ENCODE results near the gene ARID1B.

The ARID1B gene

DNA sequence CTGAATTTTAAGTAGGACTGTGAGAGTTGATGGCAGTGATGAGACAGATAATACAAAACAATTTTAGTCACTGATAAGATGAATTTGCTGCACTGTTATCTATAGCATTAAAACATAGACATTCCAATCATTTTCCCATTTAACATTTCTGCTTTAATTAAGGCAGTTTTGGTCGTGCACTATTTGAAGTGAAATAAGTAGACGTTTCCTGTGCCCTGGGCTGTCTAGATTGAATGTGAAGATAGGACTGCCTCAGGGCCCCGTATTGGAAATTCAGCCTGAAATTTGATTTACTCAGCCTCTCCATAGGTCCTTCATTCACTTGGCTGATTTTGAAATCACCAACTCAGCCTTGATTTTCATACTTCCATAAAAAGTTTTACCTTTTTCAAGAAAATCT, 48.3 kb downstream of the ARID1B start:
- no peak for DNase-seq (ENCODE audit: low read depth)

DNA sequence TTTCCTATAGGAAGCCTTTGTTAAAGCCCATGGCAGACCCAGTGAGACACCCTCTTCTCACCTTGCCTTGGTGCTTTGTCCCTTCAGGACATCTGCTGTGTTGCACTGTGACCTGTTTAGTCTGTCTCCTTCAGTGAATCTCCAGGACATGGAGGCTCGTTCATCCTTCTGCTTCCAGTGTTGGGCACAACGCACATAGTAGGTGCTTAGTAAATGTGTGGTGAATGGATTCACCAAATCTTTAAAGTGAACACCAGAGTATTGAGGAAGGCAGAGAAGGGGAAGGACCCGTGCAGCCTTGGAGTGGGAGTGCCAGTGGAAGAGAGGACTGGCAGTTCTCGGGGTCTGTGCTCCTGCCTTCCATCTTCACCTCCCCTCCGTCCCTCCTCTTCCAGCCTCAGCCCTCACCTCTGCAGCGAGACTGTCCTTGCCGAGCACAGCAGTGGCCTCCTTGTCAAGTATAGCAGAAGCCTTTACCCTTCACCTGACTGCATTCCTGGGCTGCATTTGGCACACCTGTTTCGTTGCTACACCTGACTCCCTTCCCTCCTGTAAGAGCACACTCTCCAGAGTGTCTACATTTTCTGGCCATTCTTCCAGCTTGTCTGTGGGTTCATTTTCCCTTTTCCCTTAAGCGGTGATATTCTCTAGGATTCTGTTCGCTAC, 49.2 kb downstream of the ARID1B start:
- DNase-seq (ENCODE audit: low read depth): no peak

DNA sequence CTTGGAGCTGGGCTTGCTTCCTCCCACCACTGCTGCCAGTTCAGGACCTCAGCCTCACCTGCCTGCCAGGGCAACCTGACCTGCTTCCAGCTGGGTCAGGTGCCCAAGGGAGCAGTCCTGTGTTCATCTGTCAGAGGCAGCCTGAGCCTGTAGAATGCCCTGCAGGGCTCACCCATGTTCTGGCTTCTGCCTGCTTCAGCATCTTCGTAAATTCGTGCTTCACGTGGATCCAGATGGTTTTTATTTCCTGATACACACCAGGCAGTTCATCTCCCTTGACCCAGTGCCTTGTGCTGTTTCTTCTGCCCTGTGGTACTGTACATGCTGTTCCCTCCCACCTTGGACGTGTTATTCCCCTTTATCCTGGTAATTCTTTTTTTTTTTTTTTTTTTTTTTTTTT, 50.2 kb downstream of the ARID1B start:
- no peak for DNase-seq (ENCODE audit: low read depth)

DNA sequence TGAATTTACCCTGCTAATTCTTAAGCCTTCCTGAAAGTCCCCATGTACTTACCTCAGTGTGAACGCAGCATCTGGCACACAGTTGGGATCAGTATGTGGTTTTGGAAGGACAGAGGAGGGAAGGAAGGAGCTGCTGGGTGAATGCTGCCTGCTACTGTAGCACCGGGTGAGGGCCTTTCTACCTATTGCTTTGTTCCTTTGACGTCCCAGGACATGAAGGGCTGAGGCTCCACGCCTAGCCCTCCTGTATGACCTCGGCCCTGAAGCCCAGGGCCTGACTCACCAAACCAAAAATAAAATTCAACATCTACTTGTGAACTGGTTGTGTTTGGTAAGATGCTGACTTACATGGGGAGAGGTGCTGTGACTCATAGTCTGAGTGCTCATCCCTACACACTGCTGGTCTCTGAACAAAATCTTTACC, 51.1 kb downstream of the ARID1B start:
- DNase-seq (ENCODE audit: low read depth): no peak

DNA sequence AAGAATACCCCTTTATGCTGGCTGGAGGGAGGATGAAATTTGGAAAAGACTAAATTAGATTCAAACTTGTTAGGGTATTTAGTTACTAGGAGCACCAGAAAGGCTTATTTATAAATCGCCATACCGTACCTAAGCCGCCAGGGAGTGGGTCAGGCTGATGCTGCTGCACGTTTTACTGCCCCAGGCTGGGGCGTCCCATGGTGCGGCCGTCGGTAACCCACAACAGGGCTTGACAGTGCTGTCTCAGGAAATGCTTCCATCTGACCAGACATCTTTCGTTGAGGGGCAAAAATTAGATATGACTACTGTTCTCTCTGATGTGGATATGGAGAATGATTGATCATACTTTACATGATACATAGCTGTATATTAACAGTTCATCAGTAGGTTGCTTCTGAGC, 52.9 kb downstream of the ARID1B start:
- DNase-seq (ENCODE audit: low read depth): no peak

DNA sequence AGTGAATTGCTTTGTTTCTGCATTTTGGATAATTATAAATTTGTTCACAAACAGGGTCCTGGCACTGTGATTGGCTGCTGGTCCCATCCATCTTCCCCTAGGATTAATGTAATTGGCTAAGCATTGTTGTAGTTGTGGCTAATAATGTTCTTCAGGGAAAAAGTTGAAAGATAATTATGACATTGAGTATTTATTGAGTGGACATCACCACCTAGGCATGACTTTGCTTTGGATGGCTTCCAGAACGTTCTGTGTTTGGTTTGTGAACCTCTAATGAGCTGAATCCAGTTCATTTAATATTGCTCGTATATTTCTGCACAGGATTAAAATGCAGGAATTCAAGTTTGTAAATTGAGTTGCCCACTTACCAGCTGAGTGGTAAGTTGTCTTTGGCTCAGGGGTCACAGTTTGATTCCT, 55.1 kb downstream of the ARID1B start:
- DNase-seq (ENCODE audit: low read depth): no peak

DNA sequence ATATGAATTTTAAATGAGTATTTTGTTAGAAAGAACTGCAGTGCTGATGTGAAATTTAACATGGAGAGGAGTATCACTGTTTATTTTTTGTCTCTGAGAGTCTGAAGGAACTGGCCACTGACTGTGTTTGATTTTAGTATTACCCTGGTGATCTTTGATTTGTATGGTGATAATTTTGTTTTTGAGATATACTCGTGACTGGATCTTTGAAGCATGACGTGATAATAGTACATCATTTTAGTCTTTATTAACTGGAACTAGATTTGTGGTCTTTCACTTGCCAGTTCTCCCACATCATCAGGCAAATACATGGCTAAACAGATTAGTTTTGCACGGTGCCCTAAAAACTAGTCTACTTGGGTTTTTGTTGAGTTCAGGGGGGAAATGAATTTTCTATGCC, 55.5 kb downstream of the ARID1B start:
- no peak for DNase-seq (ENCODE audit: low read depth)

DNA sequence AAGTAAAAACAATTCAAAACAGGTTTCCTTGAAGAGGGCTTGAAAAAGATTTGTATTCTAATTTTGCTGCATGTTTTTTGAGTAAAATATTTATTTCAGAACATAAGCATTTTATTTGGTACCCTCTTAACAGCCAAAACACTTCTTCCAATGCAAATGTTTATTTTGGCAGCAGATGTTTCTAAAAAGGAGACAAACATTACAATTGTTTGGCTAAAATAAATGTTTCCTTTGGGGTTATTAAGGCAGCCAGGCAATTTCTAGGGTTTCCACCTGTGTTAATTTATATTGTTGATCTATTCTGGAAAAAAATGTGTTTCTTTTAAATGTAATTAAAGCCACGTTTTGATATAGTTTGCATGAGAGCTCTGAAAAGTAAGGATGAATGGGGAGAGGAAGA, 56.6 kb downstream of the ARID1B start:
- no peak for DNase-seq (ENCODE audit: low read depth)

DNA sequence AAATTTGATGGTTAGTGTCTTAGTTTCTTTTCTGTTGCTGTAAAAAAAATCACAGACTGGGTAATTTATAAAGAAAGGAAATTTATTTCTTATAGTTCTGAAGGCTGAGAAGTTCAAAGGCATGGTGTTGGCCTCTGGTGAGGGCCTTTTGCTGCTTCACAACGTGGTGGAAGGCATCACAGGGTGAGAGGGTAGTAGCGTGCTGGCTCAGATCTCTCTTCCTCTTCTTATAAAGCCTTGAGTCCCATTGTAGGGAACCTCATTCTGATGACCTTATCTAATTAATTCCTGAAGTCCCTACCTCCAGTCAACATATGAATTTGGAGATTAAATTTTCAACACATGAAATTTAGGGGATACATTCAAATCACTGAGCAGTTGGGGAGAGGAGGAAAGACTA, 62.0 kb downstream of the ARID1B start:
- no peak for DNase-seq (ENCODE audit: low read depth)

DNA sequence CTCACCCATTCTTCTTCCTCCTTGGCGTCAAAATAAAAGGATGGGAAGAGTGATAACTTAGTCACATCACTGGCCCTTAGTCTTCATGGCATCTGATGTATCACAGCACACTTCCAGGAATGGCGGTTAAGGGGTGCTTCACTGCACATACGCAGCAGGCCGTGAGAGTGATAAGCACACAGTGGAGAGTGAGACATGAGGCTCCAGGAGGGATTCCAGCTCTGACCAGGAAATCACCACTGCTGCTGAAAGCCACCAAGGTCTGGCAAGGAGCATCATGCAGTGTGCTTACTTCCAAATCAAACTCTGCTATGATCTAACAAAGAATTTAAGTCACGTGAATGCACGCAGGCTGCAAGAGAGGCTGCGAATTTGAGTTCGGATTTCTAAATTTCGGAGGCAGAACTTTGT, 62.4 kb downstream of the ARID1B start:
- DNase-seq (ENCODE audit: low read depth): no peak

DNA sequence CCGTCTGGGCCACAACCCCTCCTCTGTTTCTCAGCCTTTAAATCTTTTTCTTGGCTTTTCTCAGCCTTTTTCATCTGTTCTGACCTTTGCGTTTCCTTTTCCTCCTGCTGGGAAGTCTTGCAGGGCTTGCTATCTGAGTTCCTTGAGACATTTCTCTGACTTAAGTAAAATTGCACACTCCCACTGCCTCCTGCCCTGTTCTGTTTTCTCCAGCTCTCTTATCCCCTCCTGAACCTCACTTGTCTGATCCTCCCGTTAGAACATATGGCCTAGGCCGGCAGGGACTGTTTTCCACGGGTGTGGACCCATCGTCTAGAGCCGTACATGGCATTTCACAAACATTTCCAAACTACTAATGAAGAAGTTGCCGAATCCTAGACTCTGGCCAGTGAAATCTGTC, 63.0 kb downstream of the ARID1B start:
- DNase-seq (ENCODE audit: low read depth): no peak

DNA sequence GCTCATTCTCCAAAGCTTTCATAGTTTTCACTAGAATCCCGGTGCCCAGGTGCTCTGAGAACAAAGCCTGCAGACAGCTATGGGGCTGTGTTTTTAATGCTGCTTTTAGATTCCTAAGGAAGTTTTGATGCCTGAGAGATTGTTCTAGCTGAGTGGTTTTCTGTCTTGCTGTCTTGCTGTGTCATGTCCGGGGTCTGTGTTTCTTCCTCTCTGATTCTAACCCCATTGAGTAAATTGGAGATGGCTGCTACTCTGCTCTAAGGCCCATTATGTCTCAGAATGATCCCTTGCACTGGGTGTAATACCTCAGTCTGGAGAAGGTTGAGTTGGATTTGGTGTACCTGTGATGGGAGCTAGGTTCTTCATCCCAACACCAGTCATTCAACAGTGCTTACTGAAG, 63.4 kb downstream of the ARID1B start:
- no peak for DNase-seq (ENCODE audit: low read depth)

DNA sequence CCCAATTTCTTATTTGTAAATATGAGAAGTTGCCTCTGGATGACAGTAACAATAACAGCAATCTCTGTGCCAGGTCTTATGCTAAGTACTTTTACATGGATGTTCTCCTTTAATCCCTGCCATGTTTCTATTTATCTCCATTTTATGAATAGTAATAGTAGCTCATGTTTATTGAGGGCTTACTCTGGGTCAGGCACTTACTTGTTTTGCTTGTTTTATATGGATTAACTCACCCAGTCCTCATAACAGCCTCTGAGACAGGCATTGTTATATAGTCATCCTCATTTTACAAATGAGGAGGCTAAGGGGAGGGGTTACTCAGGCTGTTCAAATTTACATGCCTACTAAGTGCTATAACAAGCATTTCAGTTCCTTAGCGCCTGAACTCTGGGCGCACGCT, 64.3 kb downstream of the ARID1B start:
- DNase-seq (ENCODE audit: low read depth): no peak

DNA sequence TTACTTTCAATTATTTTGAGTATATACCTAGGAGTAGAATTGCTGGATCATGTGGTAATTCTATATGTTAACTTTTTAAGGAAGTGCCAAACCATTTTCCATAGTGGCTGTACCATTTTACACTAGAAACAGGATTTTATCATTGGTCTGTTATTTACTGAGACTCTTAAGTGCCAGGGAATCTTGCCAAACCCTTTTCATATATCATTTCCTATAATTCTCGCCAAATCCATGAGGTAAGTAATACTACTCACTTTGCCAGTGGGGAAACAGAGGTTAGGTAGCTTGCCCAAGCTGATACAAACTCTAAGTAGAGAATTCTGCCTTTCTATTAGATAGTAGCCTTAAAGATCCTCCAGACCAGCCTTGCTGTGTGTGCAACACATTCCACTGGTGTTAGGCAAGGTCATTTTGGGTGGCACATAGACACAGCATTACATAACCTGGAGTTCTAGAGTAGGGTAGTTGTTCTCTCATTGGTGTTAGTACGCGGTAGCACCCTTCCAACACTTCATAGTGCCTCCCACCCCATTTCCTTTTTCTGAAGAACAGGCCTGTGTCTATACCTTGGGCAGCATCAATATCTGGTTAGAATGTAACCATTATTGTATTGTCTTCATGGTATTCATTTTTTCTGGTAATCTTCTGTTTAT, 65.5 kb downstream of the ARID1B start:
- no peak for DNase-seq (ENCODE audit: low read depth)

DNA sequence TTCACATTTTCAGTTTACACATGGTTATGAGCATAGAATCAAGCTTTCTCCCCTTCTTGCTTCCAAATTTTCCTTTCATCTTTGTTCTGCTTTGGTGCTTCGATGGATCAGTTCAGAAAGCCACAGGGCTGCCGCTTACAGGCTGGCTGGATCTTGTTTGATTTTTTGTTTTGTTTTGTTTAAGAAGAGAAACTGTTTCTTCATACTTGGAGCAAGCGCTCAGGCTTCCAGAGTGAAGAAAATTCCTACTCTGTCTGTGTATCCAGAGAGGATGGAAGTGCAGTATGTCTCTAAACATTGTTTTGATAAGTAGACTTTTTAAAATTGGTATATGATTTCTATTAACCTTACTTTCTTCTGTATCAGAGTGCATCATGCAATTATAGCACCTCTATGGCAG, 66.9 kb downstream of the ARID1B start:
- no peak for DNase-seq (ENCODE audit: low read depth)

DNA sequence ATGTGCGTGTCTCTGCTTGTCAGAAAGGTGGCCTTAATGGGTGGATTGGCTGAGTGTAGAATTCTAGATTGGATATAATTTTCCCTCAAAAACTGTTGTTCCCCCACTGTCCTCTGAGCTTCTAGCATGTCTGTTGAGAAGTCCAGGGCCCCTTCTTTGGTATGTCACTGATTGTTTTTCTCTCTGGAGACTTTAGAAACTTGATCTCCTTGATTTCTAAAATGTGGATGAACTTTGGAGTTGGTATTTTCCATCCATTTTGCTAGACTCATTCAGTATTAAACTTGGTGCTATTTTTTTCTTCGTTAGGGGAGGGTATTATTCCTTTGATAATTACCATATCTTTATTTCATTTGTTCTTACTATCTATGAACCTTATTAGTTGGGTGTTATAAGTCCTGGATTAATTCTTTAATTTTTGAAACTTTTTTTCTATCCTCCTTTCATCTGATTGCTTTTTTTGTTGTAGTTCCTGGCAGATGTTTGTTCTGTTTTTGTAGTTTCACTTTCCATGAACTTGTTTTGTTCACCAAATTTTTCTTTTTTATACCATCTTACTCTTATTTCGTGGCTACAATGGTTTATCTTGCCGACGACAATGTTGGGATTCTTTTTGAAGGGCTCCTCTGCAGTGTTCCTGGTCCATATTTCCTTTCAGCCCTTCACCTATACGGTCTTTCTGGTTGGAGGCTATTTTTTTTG, 68.4 kb downstream of the ARID1B start:
- no peak for DNase-seq (ENCODE audit: low read depth)

DNA sequence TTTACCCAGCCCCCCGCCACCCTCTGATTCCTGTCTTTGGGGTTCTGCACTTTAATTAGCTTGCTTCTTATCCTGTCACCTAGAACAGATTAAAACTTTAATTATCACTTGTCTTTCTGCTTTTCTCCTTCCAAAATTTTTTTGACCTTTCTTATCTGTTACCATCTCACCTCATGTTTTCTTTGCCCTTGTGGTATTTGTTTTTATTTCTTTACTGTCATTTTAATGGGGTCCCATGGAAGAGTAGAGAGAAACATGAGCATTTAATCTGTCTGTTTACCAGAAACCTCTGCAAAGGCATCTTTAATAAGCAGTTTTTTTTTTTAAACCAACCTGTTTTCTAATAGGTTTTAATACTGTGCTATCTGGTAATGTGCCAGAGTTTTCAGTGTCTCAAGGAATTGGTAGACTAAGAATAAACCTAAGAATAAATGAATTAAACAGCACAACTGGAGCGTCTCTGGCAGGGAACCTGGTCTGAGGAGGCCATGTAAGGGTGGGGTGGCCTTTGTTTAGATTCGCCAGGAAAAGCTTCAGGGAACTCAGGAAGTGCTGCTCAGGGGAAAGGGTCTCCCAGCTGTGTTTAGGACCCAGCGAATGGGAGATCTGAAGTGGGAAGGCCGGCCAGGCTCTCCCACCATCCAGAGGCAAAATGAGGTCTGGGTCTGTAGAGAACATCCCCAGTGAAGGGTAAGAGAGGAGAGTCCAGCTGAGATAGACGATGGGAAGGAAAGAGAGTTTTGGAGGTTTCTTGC, 69.8 kb downstream of the ARID1B start:
- DNase-seq (ENCODE audit: low read depth): no peak

DNA sequence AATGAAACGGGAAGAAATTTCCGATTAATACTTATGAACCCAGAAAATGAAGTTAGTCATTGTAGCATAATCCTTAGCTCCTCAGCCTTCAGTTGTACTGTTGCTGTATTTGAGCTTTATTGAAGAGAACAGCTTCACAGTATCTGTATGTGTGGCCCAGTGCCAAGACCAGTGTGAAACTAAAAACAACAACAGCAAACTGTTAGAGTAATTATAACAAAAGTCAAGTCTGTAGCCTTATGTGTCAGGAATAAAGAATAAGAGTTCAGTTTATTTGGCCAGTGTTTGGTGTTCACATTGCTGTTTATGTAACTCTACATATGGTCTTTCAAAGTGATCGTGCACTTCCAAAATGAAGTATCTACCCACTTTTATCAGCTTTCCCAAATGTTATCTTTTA, 70.9 kb downstream of the ARID1B start:
- no peak for DNase-seq (ENCODE audit: low read depth)

DNA sequence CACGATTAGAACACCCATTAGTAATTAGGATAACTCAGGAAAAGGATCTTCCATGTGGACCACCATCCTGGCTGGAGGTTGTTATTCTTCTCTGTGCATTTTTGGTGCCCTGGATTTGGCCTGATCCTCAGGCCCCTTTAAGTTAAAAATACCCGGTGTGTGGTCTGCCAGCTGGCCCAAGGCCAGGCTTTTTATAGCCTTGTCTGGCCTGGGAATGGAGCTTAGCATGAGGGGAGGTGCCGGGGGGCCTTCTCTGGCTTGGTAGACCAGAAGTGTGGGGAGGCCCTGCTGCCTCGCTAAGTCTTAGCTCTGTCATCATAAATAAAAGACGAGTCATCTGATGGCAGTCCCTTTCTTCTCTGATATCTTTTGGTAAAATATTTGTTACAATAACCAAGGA, 71.4 kb downstream of the ARID1B start:
- DNase-seq (ENCODE audit: low read depth): no peak

DNA sequence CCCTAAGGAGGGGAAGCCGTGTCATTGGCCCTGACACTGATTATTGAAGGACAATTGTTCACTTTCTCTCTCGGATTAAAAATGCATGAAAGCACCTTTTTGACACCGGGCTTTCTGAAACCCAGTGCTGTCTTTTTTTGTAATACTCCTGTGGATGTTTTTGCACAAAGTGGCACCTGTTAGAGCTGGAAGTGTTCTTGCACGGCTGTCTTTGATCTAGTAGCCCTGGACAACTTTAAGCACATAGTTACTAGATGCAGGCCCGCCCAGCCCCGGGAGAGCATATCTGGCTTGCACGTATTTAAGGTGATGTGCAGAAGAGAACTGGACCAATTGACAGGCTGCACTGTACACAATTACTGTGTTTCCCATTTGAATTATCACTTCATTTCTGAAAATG, 72.6 kb downstream of the ARID1B start:
- DNase-seq (ENCODE audit: low read depth): no peak

DNA sequence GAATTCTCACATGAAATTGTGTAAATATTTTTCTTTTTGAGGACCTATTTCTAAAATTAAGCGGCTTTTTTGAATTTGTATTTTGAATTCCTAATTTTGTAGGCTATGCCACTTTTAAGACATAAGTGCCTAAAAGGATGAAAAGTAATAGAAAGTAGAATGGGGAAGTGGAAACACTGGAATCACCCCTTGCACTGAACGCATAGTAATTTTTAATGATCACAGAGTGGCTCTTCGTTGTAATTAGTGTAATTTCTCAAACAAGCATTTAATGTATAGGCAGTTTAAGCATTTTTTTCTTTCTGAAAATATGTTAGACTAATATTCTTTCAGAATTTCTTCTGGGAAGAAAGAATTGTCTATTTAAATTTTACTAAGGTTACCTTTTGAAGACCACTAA, 73.2 kb downstream of the ARID1B start:
- no peak for DNase-seq (ENCODE audit: low read depth)

DNA sequence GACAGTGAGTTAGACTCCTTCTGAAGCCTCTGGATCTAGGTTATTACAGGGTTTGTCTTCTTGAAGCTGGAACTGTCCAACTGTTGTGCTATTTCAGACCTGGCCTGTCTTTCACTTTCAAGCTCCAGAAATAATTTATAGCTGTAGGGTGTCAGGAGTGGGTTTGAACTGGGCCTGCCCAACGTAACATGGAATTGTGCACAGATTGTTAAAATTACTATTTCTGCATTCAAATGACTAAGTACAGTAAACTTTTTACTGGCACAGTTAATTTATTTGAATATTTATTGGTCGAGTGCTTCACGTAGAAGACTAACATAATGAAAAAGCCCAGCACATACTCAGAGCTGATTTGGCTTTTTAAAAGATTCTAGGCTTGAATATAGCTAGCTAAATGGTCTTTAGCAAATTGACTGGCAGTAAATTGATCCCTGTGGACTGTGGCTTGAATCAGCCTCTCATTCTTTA, 74.3 kb downstream of the ARID1B start:
- no peak for DNase-seq (ENCODE audit: low read depth)

Measured in T follicular helper cell (primary cell).